ENCODE measurements around the gene NID1.
"Not testable (repeated sequence)": the region's sequence is repeated elsewhere in the genome, so short reads cannot be mapped to it uniquely, and the experiment has no call there.

NID1 gene

GRCh38 chr1:236021424-236022135 is 43.3 kb downstream of the NID1 start:
- no peak for DNase-seq

- no peak for DNase-seq
Observed at GRCh38 chr1:236020359-236021219, 44.3 kb downstream of the NID1 start.

GRCh38 chr1:236018885-236019453 is 45.9 kb downstream of the NID1 start:
- no peak for DNase-seq

- DNase-seq = no peak
Observed at GRCh38 chr1:236016782-236017400, 48.0 kb downstream of the NID1 start.

GRCh38 chr1:236016083-236016482 is 48.8 kb downstream of the NID1 start:
- DNase-seq = no peak

- no peak for DNase-seq
Observed at GRCh38 chr1:236015539-236015938, 49.4 kb downstream of the NID1 start.

GRCh38 chr1:236013330-236013729 is 51.6 kb downstream of the NID1 start:
- no peak for DNase-seq

- no peak for DNase-seq
Observed at GRCh38 chr1:236011641-236012040, 53.2 kb downstream of the NID1 start.

- DNase-seq = no peak
Observed at GRCh38 chr1:236010443-236010842, 54.4 kb downstream of the NID1 start.

GRCh38 chr1:236009857-236010256 is 55.0 kb downstream of the NID1 start:
- no peak for DNase-seq

GRCh38 chr1:236009191-236009590 is 55.7 kb downstream of the NID1 start:
- no peak for DNase-seq

GRCh38 chr1:236007781-236008180 is 57.1 kb downstream of the NID1 start:
- DNase-seq = no peak

- DNase-seq = not testable (repeated sequence)
Observed at GRCh38 chr1:236003058-236003457, 61.8 kb downstream of the NID1 start.

- no peak for DNase-seq
Observed at GRCh38 chr1:236002572-236002971, 62.3 kb downstream of the NID1 start.

GRCh38 chr1:236002025-236002390 is 62.9 kb downstream of the NID1 start:
- DNase-seq = no peak

- no peak for DNase-seq
Observed at GRCh38 chr1:236000781-236001180, 64.1 kb downstream of the NID1 start.

- DNase-seq = no peak
Observed at GRCh38 chr1:235999259-235999925, 65.5 kb downstream of the NID1 start.

GRCh38 chr1:235998812-235999211 is 66.1 kb downstream of the NID1 start:
- no peak for DNase-seq

- DNase-seq = no peak
Observed at GRCh38 chr1:235997931-235998330, 67.0 kb downstream of the NID1 start.

GRCh38 chr1:235997049-235997448 is 67.8 kb downstream of the NID1 start:
- no peak for DNase-seq

GRCh38 chr1:235996048-235996785 is 68.7 kb downstream of the NID1 start:
- DNase-seq = no peak

GRCh38 chr1:235995511-235995910 is 69.4 kb downstream of the NID1 start:
- DNase-seq = no peak
